Retina (tissue), 1 donor: ENCODE measurements around the gene NVL.

ENCODE experiments used
- DNase-seq: peaks from one replicate; pipeline ENCODE4 v3.0.0-alpha.2; 2016

Gene NVL

GRCh38 chr1:224276771-224277487 is 53.0 kb downstream of the NVL start:
- no peak for DNase-seq

DNA sequence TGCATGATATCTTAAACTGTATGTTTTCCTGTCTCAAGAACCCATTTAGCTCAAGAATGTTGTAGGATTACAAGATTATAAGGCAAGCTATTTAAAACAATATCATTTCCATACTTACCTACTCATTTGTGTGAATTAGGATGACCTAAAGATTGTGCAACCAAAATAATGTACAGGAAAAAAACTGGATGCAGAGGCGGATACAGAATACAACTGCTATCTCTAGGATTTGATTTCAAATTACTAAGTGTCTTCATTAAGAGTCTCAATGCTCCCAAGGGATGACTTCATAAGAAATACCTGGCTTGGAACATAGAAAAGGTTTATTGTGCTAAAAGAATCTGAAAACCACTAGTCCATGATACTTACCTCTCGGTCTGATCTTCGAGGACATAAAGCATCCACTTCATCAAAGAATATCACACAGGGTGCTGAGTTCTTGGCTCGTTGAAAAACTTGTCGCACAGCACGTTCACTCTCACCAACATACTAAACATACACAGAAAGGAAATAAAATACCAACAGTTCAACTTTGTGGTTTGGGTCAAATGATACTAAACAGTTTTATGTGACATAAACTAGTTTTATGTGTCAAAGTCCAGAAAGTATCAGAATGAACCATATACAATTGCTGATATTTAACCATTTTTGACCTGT is 54.9 kb downstream of the NVL start:
- no peak for DNase-seq

GRCh38 chr1:224273641-224274040 is 56.3 kb downstream of the NVL start:
- DNase-seq, result no peak

GRCh38 chr1:224271106-224271505 is 58.9 kb downstream of the NVL start:
- DNase-seq, result no peak

DNA sequence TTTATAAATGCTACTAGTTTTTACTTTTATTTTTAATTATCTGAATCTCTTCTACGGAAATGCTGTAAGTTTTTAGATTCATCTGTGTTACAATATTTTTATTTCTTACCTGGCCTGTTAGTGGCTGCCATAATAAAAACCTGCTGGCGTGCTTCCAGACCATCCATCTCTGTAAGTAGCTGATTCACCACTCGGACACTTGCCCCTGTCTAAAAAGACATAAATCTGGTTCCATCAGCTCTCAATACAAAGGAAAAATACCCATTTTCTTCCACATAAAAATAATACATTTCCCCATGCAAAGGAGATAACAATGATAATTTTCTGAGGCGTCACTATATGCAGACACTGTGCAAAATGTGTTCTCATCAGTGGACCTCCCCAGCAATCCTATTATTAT is 62.0 kb downstream of the NVL start:
- no peak for DNase-seq

DNA sequence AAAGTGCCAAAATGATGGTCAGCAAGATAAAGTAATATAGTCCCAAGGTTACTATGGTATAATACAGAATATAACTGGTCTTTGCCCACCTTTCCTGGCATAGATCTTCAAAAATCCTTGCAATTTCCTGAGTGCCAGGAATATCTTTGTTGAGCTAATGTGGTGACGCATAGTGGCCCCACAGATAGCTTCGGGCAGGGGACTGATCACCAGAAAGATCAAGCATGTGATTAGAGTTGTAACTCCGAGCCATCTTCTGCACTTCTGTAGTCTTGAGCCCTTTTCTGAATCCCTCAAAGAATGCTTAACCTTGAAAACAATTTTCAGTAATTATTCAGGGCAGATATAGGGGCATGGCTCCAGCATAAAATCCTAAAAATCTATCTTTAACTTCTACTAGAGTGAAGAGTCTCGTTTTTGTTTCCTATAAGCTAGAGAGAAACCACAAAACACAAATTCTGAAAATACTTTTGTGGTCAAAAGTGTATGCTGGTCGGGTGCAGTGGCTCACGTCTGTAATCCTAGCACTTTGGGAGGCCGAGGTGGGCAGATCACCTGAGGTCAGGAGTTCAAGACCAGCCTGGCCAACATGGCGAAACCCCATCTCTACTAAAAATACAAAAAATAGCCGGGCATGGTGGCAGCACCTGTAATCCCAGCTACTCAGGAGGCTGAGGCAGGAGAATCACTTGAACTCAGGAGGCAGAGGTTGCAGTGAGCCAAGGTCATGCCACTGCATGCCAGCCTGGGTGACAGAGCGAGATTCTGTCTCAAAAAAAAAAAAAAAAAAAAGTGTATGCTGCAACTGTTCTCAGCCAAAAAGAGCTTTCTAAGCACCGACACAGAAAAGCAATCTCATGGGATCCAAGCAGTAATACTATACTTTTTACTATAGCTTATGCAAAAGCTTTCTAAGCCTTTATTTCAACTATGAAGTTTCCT is 62.8 kb downstream of the NVL start:
- DNase-seq, result no peak

DNA sequence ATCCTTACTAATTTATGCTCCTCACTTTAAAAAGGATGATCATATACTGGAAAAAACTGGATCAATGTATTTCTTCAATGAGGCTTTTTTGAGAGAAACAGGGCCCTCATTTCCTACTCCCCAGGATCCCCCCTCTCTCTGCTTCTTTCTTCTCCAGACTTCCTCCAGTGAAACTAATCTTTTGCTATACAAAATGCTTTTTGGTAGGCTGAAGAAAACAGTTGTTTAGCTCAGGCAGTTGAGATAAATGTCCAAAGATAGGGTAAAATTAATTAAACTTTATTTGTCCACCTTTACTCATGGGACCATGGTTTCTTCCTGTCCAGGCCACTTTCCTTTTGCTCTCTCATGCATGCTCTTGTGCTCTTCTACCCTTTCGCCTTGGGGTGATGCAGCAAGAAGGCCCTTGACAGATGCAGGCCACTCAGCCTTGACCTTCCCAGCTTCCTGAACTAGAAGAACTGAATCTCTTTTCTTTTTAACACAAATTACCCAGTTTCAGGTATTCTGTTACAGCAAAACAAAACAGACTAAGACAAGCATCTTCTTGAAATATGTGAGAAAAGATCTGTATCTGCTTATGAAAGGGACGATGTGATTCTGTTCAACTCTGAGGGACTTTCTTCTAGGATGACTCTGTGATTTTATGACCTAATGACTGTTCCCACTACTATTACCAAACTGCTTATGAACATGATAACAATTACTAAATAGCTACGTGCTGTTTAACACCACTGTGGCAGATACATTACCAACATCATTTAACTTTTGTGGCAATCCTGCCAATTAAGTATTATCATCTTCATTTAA is 63.7 kb downstream of the NVL start:
- no peak for DNase-seq

DNA sequence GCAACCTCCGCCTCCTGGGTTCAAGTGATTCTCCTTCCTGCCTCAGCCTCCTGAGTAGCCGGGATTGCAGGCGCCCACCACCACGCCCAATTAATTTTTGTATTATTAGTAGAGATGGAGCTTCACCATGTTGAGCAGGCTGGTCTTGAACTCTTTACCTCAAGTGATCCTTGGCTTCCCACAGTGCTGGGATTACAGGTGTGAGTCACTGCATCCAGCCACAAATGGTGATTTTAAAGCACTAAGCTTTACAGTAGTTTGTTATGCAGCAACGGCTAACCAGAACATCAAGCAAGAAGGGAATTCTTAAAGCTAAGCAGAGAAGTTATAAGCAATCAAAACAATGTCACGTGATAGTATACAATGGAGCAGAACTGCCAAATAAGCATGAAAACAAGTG is 65.7 kb downstream of the NVL start:
- no peak for DNase-seq

GRCh38 chr1:224262373-224263054 is 67.5 kb downstream of the NVL start:
- no peak for DNase-seq

DNA sequence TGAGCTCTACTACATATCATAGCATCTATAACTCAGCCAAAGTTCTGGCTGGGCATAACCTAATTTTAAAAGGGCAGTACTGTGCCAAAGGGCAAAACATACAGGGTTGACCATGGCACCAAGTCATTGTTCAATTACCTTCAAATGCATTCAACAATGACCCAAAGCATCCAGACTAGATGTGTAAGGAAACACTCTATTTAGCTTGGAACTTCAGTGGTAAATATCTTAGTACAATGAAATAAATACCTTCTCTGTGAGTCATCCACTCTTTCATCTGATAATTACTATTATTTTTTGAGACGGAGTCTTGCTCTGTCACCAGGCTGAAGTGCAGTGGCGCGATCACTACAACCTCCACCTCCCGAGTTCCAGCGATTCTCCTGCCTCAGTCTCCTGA is 70.0 kb downstream of the NVL start:
- no peak for DNase-seq

DNA sequence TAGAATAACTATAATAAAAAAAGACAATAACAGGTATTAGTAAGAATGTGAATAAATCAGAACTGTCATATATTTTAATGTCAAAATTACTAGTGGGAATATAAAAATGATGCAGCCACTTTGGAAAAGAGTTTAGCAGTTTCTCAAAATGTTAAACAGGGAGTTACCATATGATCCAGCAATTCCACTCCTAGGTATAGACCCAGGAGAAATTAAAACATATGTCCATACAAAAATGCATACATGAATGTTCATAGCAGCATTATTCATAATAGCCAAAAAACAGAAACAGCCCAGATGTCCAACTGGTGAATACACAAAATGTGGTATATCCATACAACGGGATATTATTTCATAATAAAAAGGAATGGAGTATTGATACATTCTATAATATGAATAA is 71.6 kb downstream of the NVL start:
- DNase-seq, result no peak

DNA sequence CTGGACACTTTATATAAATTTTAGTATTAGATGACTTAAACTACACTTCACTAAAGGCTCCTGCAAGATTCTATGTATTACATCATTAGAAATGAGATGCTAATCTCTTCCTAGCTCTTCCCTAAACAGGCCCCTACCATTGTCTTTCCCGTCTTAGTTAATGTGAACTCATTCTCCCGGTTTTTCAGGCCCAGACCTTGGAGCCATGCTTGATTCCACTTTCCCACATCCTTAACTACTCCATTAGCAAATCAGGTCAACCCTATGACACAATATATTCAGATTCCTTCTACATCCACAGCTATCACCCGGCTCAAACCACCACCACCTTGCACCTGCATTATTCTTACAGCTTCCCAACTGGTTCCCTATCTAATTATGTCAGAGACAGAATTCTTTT is 73.3 kb downstream of the NVL start:
- no peak for DNase-seq

- DNase-seq, result no peak
Measured at GRCh38 chr1:224253721-224254120, 76.3 kb downstream of the NVL start.

DNA sequence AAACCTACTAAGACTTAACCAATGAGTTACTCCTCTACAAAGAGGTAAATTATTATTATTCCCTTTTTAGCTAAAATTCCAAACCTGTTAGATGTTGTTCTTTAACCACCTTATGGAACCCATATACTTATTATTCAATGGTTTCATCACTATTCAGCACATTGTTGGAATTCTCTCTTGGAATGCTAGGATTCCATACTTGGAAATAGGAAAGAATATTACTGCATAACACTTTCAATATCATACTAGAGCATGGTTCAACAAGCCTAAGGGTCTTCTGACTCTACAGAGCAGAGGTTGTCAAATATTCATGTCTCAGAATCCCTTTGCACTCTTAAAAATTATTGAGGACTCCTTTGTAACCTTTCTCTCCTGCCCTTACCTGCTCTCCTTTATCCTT is 77.5 kb downstream of the NVL start:
- DNase-seq, result no peak

GRCh38 chr1:224251741-224252146 is 78.2 kb downstream of the NVL start:
- no peak for DNase-seq

GRCh38 chr1:224245188-224245587 is 84.8 kb downstream of the NVL start:
- no peak for DNase-seq

DNA sequence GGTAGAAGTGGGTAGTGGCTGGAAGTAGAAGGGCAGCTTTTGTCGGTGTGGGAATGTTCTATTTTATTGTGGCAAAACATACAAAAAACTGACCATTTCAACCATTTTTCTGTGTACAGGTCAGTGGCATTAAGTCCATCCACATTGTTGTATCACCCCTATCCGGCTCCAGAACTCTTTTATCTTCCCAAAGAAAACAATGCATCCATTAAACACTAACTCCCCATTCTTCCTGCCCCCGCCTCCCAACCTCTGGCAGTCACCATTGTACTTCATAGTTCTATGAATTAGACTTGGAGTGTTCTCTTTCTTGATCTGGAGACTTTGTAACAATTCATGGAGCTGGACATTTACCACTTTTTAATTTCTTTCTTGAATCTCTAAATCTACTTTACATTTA is 91.2 kb downstream of the NVL start:
- DNase-seq, result no peak

GRCh38 chr1:224238212-224238611 is 91.8 kb downstream of the NVL start:
- DNase-seq, result no peak

DNA sequence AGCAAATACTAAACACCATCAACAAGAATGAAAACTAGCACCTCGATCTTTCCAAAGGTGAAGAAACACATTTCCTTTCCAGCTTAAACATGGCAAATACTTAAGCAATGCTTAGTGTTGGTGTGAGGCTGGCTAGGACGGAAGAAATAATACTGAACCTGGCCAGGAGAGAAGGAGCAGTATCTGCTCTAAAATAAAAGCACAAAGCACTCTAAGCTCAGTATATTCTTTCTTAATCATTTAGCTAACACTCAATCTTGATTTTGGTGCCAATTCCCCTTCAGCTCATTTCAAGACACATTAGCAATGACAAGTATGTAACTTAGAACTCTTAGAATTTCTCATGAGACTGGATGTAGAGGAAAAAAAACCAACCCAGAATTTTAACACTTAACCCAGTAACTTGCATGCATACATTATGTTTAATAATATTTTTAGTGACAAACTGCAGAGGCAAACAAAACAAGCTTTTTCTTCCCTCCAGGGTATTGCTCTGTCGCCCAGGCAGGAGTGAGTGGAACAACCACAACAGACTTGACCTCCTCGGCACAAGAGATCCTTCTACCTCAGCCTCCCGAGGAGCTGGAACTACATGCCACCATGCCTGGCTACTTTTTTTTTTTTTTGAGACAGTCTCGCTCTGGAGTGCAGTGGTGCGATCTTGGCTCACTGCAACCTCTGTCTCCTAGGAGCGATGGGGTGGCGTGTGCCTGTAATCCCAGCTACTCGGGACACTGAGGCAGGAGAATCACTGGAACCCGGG is 92.7 kb downstream of the NVL start:
- no peak for DNase-seq

DNA sequence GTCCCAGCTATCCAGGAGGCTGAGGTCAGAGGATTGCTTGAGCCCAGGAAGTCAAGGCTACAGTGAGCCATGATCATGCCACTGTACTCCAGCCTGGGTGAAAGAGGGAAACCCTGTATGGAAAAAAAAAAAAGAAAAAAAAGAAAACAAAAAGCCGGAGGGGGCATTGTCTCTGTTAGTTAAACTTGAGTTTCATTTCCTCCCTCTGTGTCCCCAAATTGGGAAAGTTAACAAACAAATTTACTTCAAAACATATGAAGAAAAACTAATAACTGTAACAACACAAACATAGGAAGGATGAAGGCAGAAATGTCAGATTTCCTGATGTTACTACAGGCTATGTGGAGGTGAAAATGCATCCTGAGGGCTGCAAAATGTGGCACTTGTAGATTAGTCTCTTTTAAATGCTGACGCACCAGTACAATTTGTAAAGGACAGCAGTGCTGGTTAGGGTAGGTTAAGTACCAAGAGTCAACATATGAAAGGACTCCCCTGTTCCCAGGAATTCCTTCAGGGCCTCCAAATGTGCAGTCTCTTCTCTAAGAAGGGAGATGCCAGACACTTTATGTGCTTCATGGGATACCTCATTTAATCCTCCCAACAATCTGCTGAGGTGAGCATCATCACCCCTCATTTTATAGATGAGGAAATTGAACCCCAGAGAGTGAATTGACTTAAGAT is 94.0 kb downstream of the NVL start:
- DNase-seq, result no peak

GRCh38 chr1:224234017-224234416 is 96.0 kb downstream of the NVL start:
- no peak for DNase-seq
